GM03348 (cell line): ENCODE data around the gene ZNF592.

ENCODE experiments used
- DNase-seq: peaks from one replicate; pipeline ENCODE4 v3.0.0; 2012; ENCODE audit warnings: low spot score

The ZNF592 gene

DNA sequence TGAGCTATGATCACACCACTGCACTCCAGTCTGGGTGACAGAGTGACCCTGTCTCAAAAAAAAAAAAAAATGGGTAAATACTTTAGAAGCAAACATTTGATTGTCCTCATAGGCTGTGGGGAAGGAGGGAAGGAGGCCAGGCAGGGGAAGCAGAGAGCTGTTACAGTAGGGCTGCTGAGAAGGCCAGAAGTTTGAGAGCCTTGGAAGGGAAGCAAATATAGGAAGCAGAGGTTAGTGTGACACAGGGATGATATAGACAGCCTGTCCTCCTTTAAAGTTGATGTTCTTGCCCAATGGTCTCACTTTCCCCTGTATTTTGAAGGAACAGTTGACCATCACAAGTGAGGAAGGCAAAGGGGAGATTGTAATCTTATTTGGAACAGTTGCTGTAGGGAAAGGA, 63.4 kb downstream of the ZNF592 start:
- DNase-seq: no peak

GRCh38 chr15:84812842-84813241, 64.5 kb downstream of the ZNF592 start:
- DNase-seq: no peak

- no peak for DNase-seq
These were observed 65.0 kb downstream of the ZNF592 start for GRCh38 chr15:84813435-84813834.

- DNase-seq: no peak
These were observed 65.5 kb downstream of the ZNF592 start for GRCh38 chr15:84813931-84814330.

DNA sequence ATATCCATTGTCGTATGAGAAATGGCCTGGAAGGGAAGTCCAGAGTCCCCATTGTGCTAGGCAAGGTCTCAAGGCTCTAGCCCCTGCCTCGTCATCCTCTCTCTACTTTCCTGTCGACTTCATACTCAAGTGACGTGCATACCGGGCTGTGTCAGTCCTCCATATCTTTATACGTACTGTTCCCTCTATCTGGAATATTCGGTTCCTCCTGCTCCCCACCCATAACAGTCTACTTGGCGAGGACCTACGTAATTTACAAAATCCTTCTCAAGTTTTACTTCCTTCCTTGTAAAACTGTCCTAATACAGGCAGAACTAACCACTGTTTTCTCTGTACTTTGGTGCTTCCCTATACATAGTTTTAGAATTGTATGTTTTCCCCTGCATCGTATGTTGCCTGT, 66.5 kb downstream of the ZNF592 start:
- no peak for DNase-seq

GRCh38 chr15:84816694-84817465, 68.5 kb downstream of the ZNF592 start, which contains the start of gene ALPK3:
Gene ALPK3, plus strand, starts transcription at chr15:84817356. Its CDS starts 97 bp downstream, at chr15:84817453.
- DNase-seq: peak; percentile 58

GRCh38 chr15:84817466-84818081, 69.2 kb downstream of the ZNF592 start:
- no peak for DNase-seq

DNA sequence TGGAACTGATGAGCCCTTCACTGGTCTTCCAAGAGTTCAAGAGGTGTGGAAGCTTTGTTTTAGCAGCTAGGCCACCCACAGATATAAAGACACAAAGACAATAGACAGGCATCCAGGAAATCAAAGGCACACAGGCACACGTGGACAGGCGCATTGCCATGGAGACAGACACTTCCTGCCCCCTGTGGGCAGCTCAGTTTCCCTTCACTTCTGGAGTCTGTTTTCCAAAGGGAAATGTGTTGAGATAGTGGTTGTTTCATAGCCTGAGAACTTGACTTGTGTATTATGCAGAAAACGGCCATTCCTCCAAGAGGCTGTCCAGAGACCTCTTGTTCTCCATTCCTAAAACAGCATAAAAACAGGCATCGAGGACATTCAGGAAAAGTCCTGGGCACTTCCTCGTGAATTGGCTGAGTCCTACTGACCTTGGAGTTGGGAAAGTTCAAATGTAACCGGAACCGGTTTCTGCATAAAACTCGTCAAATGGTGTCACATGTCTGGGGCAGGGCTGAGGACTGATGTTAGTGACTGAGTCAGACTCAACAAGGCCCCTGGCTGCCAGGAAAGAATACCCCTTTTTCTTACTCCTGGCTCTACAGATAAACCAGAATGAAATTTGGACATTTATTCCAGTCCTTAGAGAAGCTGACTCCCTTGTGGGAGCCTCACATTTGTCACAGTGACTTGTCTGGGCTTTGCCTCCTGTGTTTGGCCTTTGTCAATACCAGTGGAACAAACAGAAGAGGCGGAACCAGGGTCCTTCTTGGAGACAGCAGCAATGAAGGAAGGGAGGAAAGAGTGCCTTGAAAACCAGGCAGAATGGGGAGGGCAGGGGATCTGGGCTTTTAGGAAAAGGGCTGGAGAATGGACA, 70.1 kb downstream of the ZNF592 start:
- no peak for DNase-seq

GRCh38 chr15:84819291-84819768, 70.9 kb downstream of the ZNF592 start:
- no peak for DNase-seq

DNA sequence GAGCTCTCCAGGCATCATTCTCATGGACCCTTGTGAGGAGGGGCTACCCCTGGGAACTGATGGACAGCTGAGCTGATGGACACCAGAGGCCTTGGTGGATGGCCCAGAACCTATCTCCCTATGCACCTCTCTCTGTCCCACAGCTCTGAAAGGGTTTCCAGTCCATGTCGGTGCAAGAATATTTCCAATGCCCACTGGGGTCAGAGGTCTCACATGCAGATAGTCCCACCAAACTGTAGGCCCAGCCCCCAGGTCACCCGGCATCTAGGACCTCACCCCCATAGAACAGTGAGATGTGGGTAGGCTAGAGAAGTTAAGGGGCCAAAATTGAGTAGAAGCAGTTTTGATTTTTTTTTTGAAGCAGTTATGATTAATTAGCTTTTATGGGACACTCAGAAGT, 71.4 kb downstream of the ZNF592 start:
- no peak for DNase-seq

GRCh38 chr15:84821501-84822021, 73.2 kb downstream of the ZNF592 start:
- DNase-seq: no peak

- DNase-seq: no peak
These were observed 74.4 kb downstream of the ZNF592 start for GRCh38 chr15:84822653-84823281.

- DNase-seq: no peak
These were observed 75.0 kb downstream of the ZNF592 start for GRCh38 chr15:84823282-84823878.

- peak; percentile 70 for DNase-seq
These were observed 76.0 kb downstream of the ZNF592 start for GRCh38 chr15:84824260-84825007.

GRCh38 chr15:84826369-84826823, 78.0 kb downstream of the ZNF592 start:
- peak; percentile 59 for DNase-seq

DNA sequence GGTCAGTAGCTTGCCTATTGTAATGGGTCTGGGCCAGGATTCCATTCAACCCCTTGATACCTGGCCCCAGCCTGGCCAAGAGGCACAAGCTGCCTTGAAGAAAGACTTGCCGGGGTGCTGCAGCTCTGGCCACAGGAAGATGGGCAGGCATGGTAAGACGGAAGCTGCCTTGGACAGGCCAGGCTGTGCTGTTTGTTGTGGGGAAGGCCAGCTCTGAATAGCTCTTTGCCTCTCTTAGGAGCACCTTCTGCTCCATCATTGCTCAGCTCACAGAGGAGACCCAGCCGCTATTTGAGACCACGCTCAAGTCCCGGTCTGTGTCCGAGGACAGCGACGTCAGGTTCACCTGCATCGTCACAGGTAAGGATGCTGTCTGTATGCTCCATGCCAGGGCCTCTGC, 78.9 kb downstream of the ZNF592 start:
- no peak for DNase-seq

GRCh38 chr15:84828086-84828908, 79.9 kb downstream of the ZNF592 start:
- no peak for DNase-seq

- DNase-seq: no peak
These were observed 81.0 kb downstream of the ZNF592 start for GRCh38 chr15:84829428-84829827.

GRCh38 chr15:84830036-84830435, 81.6 kb downstream of the ZNF592 start:
- no peak for DNase-seq

DNA sequence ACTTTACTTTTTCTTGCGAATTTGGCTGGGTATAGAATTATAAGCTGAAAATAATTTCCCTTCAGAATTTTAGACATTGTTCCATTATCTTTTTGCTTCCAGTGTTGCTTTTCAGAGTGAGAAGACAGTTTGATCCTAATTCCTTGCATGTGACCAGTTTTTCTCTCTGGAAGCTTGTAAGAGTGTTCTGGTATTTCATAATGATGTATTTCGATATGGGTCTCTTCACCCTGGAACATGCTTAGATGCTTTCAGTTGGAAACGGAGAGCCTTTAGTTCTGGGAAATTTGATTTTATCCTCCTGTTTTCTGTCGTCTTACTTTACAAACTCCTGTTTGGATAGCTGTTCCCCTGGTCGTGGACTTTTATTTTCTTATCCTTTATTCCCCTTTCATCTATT, 82.6 kb downstream of the ZNF592 start:
- no peak for DNase-seq
